Measurements from ENCODE around the gene GC. TPM values are rescaled to one million over a fixed set of nuclear protein-coding genes. Genes with fewer than 3 reads are reported as not detected.

The GC gene
- total RNA-seq, 2 donors from 2014 or later, result not detected

- ATAC-seq (no peak), DNase-seq (ENCODE audit: low spot score in 2 of 2) (no peak)
- Mint-ChIP-seq H3K9me3 (no peaks in the 10 kb centered on the region), H3K36me3 (no peaks in the 10 kb centered on the region), H3K27ac (no peak overlapping the region)
Observed at GRCh38 chr4:71711044-71711984, 72.6 kb downstream of the GC start.

- Mint-ChIP-seq H3K27ac (no peak overlapping the region), H3K9me3 (no peaks in the 10 kb centered on the region), H3K36me3 (no peaks in the 10 kb centered on the region)
- ATAC-seq (no peak), DNase-seq (ENCODE audit: low spot score in 2 of 2) (no peak)
Observed at GRCh38 chr4:71709961-71710360, 73.9 kb downstream of the GC start.

- DNase-seq (ENCODE audit: low spot score in 2 of 2) (no peak), ATAC-seq (no peak)
- Mint-ChIP-seq H3K9me3 (no peaks in the 10 kb centered on the region), H3K36me3 (no peaks in the 10 kb centered on the region), H3K27ac (no peak overlapping the region)
Observed at GRCh38 chr4:71698141-71698540, 85.7 kb downstream of the GC start.

- no peaks in the 10 kb centered on the region for H3K9me3 Mint-ChIP-seq
- no peak overlapping the region for H3K27ac Mint-ChIP-seq
- ATAC-seq (no peak), DNase-seq (ENCODE audit: low spot score in 2 of 2) (no peak)
- H3K36me3 Mint-ChIP-seq, result no peaks in the 10 kb centered on the region
Observed at GRCh38 chr4:71697031-71697430, 86.8 kb downstream of the GC start.

- ATAC-seq, result no peak
- H3K9me3 Mint-ChIP-seq, result no peaks in the 10 kb centered on the region
- DNase-seq (ENCODE audit: low spot score in 2 of 2), result no peak
- no peak overlapping the region for H3K27ac Mint-ChIP-seq
- no peaks in the 10 kb centered on the region for H3K36me3 Mint-ChIP-seq
Observed at GRCh38 chr4:71694961-71695360, 88.9 kb downstream of the GC start.

GRCh38 chr4:71692963-71693362 is 90.9 kb downstream of the GC start:
- DNase-seq (ENCODE audit: low spot score in 2 of 2), result no peak
- no peaks in the 10 kb centered on the region for H3K36me3 Mint-ChIP-seq

GRCh38 chr4:71692198-71692597 is 91.7 kb downstream of the GC start:
- Mint-ChIP-seq H3K36me3 (no peaks in the 10 kb centered on the region), H3K9me3 (no peaks in the 10 kb centered on the region), H3K27ac (no peak overlapping the region)
- no peak for DNase-seq (ENCODE audit: low spot score in 2 of 2)
- no peak for ATAC-seq

More at GRCh38 chr4:71692963-71693362, 90.9 kb downstream of the GC start:
- no peak for ATAC-seq
- Mint-ChIP-seq H3K9me3 (no peaks in the 10 kb centered on the region), H3K27ac (no peak overlapping the region)

Other genes with a start within 250 kb of the GC start
- not detected for gene NPFFR2, start 247.9 kb upstream of the GC start, total RNA-seq

Data from activated naive CD4-positive, alpha-beta T cell treated with anti-CD3 and anti-CD28 coated beads, Interleukin-2, amount 50 U/mL, for 72 hours (primary cell).